HG02973 (cell line): ENCODE results near the gene ZMYND15.

ENCODE experiments used
- ATAC-seq: cut with Tn5 transposase; IDR thresholded peaks from one replicate; pipeline ENCODE4 v1.9.1; 2021; ENCODE audit warnings: moderate library complexity; ENCODE audit not compliant: unreplicated experiment

The ZMYND15 gene

GRCh38 chr17:4715063-4715744 lies 24.4 kb upstream of the ZMYND15 start:
- no peak for ATAC-seq

- ATAC-seq, result no peak
Observed at GRCh38 chr17:4716081-4716480, 23.6 kb upstream of the ZMYND15 start.

GRCh38 chr17:4717791-4718190 lies 21.8 kb upstream of the ZMYND15 start:
- no peak for ATAC-seq

- no peak for ATAC-seq
Observed at GRCh38 chr17:4718276-4718675, 21.4 kb upstream of the ZMYND15 start.

- no peak for ATAC-seq
Observed at GRCh38 chr17:4719146-4719545, 20.5 kb upstream of the ZMYND15 start.

GRCh38 chr17:4719684-4720221 lies 19.9 kb upstream of the ZMYND15 start:
- ATAC-seq, result no peak

- no peak for ATAC-seq
Observed at GRCh38 chr17:4720787-4721186, 18.8 kb upstream of the ZMYND15 start.

GRCh38 chr17:4721203-4722135 lies 18.2 kb upstream of the ZMYND15 start:
- ATAC-seq, result no peak

- no peak for ATAC-seq
Observed at GRCh38 chr17:4722678-4723240, 16.9 kb upstream of the ZMYND15 start.

- ATAC-seq, result no peak
Observed at GRCh38 chr17:4724650-4725049, 15.0 kb upstream of the ZMYND15 start.

GRCh38 chr17:4725646-4726310 lies 13.9 kb upstream of the ZMYND15 start:
- ATAC-seq, result no peak

GRCh38 chr17:4728124-4728523 lies 11.5 kb upstream of the ZMYND15 start:
- no peak for ATAC-seq

- no peak for ATAC-seq
Observed at GRCh38 chr17:4733073-4733531, 6.5 kb upstream of the ZMYND15 start.

- no peak for ATAC-seq
Observed at GRCh38 chr17:4734857-4735475, 4.7 kb upstream of the ZMYND15 start.

GRCh38 chr17:4735876-4736651 lies 3.6 kb upstream of the ZMYND15 start:
- ATAC-seq, result no peak

GRCh38 chr17:4738136-4739121 lies 1.2 kb upstream of the ZMYND15 start:
- no peak for ATAC-seq

- ATAC-seq, result no peak
Observed at GRCh38 chr17:4740025-4740351, 355 bp downstream of the ZMYND15 start.

- ATAC-seq, result no peak
Observed at GRCh38 chr17:4740584-4740983, 951 bp downstream of the ZMYND15 start.

GRCh38 chr17:4741544-4741943 lies 1.9 kb downstream of the ZMYND15 start:
- ATAC-seq, result no peak
